Measurements from ENCODE around the gene ASAP3.

DNA sequence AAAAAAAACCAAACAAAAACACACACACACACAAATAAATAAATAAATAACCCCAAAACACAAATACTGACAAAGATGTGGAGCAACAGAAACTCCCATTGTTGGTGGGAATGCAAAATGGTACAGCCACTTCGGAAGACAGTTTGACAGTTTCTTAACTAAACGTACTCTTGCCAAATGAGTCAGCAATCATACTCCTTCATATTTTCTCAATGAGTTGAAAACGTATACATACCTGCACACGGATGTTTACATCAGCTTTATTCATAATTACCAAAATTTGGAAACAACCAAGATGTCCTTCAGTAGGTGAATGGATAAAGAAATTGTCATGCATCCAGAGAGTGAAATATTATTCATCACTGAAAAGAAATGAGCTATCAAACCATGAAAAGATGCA is 23.5 kb downstream of the ASAP3 start:
- TF ChIP-seq EZH2 (IDR thresholded peaks at IDR 0.05; ENCODE audit: insufficient read depth, poor library complexity, severe bottlenecking) (no peak), EZH2phosphoT487 (IDR thresholded peaks at IDR 0.05; ENCODE audit: insufficient read depth, low read depth) (no peak)

All from GM23248 (cell line).